Smooth muscle cell (in vitro differentiated cells): ENCODE measurements around the gene PRPF4. TPM values are rescaled to one million over a fixed set of nuclear protein-coding genes. Genes with fewer than 3 reads are reported as not detected.

Experiments
- DNase-seq: peaks from one replicate; lab custom pipeline; 2025; ENCODE audit not compliant: unreplicated experiment; lab: John Stamatoyannopoulos, UW
- H2AFZ ChIP-seq: fragments of 200-600 bp; sonication (generic); 2 replicates; pipeline ENCODE4 v1.6.0; 2016; ENCODE audit warnings: antibody characterized with exemption, low read depth, mild to moderate bottlenecking
- H3F3A ChIP-seq: fragments of 200-600 bp; sonication (generic); 2 replicates; pipeline ENCODE4 v1.6.0; 2017; ENCODE audit warnings: antibody characterized with exemption, low read depth
- H3K27ac ChIP-seq: fragments of 200-600 bp; sonication (generic); 2 replicates; pipeline ENCODE4 v1.5.1; 2016; ENCODE audit warnings: low read depth, mild to moderate bottlenecking
- H3K27me3 ChIP-seq: fragments of 200-600 bp; sonication (generic); 2 replicates; pipeline ENCODE4 v1.6.1; 2016; ENCODE audit warnings: low read depth, mild to moderate bottlenecking
- H3K36me3 ChIP-seq: fragments of 200-600 bp; sonication (generic); 2 replicates; pipeline ENCODE4 v1.5.1; 2016; ENCODE audit warnings: low read depth
- H3K4me1 ChIP-seq: fragments of 200-600 bp; sonication (generic); 2 replicates; pipeline ENCODE4 v1.5.1; 2016; ENCODE audit warnings: low read depth
- H3K4me2 ChIP-seq: fragments of 200-600 bp; sonication (generic); 2 replicates; pipeline ENCODE4 v1.6.0; 2016; ENCODE audit warnings: mild to moderate bottlenecking
- H3K4me3 ChIP-seq: fragments of 200-600 bp; sonication (generic); 2 replicates; pipeline ENCODE4 v1.5.1; 2016; ENCODE audit warnings: mild to moderate bottlenecking
- H3K79me2 ChIP-seq: fragments of 200-600 bp; sonication (generic); 2 replicates; pipeline ENCODE4 v1.6.0; 2016; ENCODE audit warnings: low read depth, mild to moderate bottlenecking
- H3K9ac ChIP-seq: fragments of 200-600 bp; sonication (generic); 2 replicates; pipeline ENCODE4 v1.6.0; 2016; ENCODE audit warnings: low read depth
- H3K9me3 ChIP-seq: fragments of 200-600 bp; sonication (generic); replicated peaks from 2 replicates; pipeline ENCODE4 v1.5.1; 2016; ENCODE audit warnings: low read depth
- H4K20me1 ChIP-seq: fragments of 200-600 bp; sonication (generic); 2 replicates; pipeline ENCODE4 v1.6.0; 2016; ENCODE audit warnings: low read depth
- CTCF ChIP-seq: fragments of 200-600 bp; sonication (generic); IDR thresholded peaks from 2 replicates; pipeline ENCODE4 v1.5.1; 2017; ENCODE audit warnings: borderline replicate concordance, mild to moderate bottlenecking, antibody characterized with exemption; ENCODE audit not compliant: insufficient read depth, poor library complexity, severe bottlenecking
- WGBS: methylation state at CpG from one replicate; pipeline ENCODE4 v1.1.7; 2016; ENCODE audit warnings: low lambda C conversion rate; 5-methylcytosine and 5-hydroxymethylcytosine counted together
- polyA plus RNA-seq: library from polyadenylated mRNA; unstranded; fragments of >200 nt; fragmentation: Nextera tagmentation; extraction: Ambion mirVana; gene quantifications from 2 replicates; pipeline ENCODE4 v1.2.1, GENCODE V29; 2016
- total RNA-seq: library from RNA; depleted of rRNA; stranded (reverse); fragments of >200 nt; gene quantifications from 2 replicates; pipeline ENCODE4 v1.2.3, GENCODE V29; 2014

The PRPF4 gene
- total and polyA plus RNA-seq, 2 experiments from 2014 or later: 18.5 to 22.2 TPM

- Histone ChIP-seq H4K20me1 (peaks cover 100% of the 10 kb centered on the region), H3K4me1 (no peaks in the 10 kb centered on the region), H3K36me3 (no peaks in the 10 kb centered on the region), H3K4me2 (no peak overlapping the region), H3K27ac (no peak overlapping the region), H2AFZ (no peak overlapping the region), H3K9ac (no peak overlapping the region), H3K27me3 (no peaks in the 10 kb centered on the region), H3K4me3 (no peak overlapping the region), H3F3A (no peaks in the 10 kb centered on the region), H3K9me3 (no peaks in the 10 kb centered on the region), H3K79me2 (peaks cover 53% of the 10 kb centered on the region)
- TF ChIP-seq CTCF: no peak
- DNase-seq: no peak
- WGBS: 91% methylated on average over 4 of the region's 4 CpGs
Measured at GRCh38 chr9:113238859-113239232, 36.6 kb upstream of the PRPF4 start.

- no peak overlapping the region for H3K9ac ChIP-seq
- 98% methylated on average over 2 of the region's 2 CpGs for WGBS
Measured at GRCh38 chr9:113241161-113241560, 34.3 kb upstream of the PRPF4 start.

GRCh38 chr9:113244556-113244955, 30.9 kb upstream of the PRPF4 start:
- Histone ChIP-seq H3K27me3 (no peaks in the 10 kb centered on the region), H4K20me1 (peaks cover 94% of the 10 kb centered on the region), H3K4me3 (no peak overlapping the region), H3K36me3 (no peaks in the 10 kb centered on the region), H3K79me2 (peaks cover 58% of the 10 kb centered on the region), H3K9ac (no peak overlapping the region), H3K4me2 (no peak overlapping the region), H3K9me3 (no peaks in the 10 kb centered on the region), H3K4me1 (no peaks in the 10 kb centered on the region), H3K27ac (no peak overlapping the region), H3F3A (no peaks in the 10 kb centered on the region), H2AFZ (no peak overlapping the region)
- no peak for DNase-seq
- TF ChIP-seq CTCF: no peak
- WGBS: 77% methylated on average over 2 of the region's 2 CpGs

More at GRCh38 chr9:113241161-113241560, 34.3 kb upstream of the PRPF4 start:
- no peaks in the 10 kb centered on the region for H3F3A ChIP-seq
- DNase-seq: no peak
- no peak overlapping the region for H3K4me2 ChIP-seq
- peaks cover 60% of the 10 kb centered on the region for H3K79me2 ChIP-seq
- H4K20me1 ChIP-seq: peaks cover 100% of the 10 kb centered on the region
- no peak overlapping the region for H2AFZ ChIP-seq
- no peaks in the 10 kb centered on the region for H3K9me3 ChIP-seq
- no peak for TF ChIP-seq CTCF
- no peaks in the 10 kb centered on the region for H3K4me1 ChIP-seq
- H3K36me3 ChIP-seq: no peaks in the 10 kb centered on the region
- H3K4me3 ChIP-seq: no peak overlapping the region
- H3K27me3 ChIP-seq: no peaks in the 10 kb centered on the region
- no peak overlapping the region for H3K27ac ChIP-seq

- Histone ChIP-seq H2AFZ (no peak overlapping the region), H3K9ac (no peak overlapping the region), H3K36me3 (no peaks in the 10 kb centered on the region), H4K20me1 (peaks cover 84% of the 10 kb centered on the region), H3K79me2 (peaks cover 50% of the 10 kb centered on the region), H3K4me1 (no peaks in the 10 kb centered on the region), H3F3A (no peaks in the 10 kb centered on the region), H3K9me3 (no peaks in the 10 kb centered on the region), H3K27me3 (no peaks in the 10 kb centered on the region), H3K4me3 (no peak overlapping the region), H3K27ac (no peak overlapping the region), H3K4me2 (no peak overlapping the region)
- TF ChIP-seq CTCF: no peak
- WGBS: 97% methylated on average over 4 of the region's 4 CpGs
- DNase-seq: no peak
Measured at GRCh38 chr9:113245894-113246293, 29.6 kb upstream of the PRPF4 start.
